GM13977 (cell line): Measurements from ENCODE around the gene CDK11A.

Experiments used
- DNase-seq: peaks from one replicate; pipeline ENCODE4 v3.0.0; 2012; ENCODE audit warnings: low spot score
- CTCF ChIP-seq: IDR thresholded peaks from 2 replicates; pipeline ENCODE4 v1.5.1; 2012; ENCODE audit warnings: mild to moderate bottlenecking, control low read depth; ENCODE audit not compliant: insufficient read depth; ENCODE audit errors: extremely low read depth, missing control alignments
- in situ Hi-C: fragments of 300-500 bp; cut with MboI; formaldehyde crosslinking; loops from one replicate; pipeline ENCODE4 v1.12.0; 2022; ENCODE audit warnings: low sequenced_read_pairs, low pct_unique_long_range_greater_than_20kb, mixed read lengths, inconsistent platforms; ENCODE audit not compliant: unreplicated experiment

The CDK11A gene

DNA sequence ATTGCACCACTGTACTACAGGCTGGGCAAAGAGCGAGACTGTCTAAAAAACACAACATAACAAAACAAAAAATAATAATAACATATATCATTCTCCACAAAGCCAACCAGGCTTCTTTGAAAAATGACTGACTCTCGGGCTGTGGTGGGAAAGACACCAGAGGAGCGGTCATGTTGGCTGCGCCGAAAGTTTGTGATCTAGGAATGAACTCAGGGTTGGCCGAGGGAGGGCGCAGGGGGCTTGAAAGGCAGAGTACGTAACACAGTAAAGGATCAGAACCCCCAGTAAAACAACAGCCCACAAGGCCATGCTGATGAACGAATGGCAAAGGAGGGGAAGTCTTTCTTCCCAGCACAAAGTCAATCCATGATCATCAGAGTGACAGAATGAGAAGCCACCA, 36.3 kb downstream of the CDK11A start:
- in situ Hi-C loops, result no loop called here
- DNase-seq, result no peak
- TF ChIP-seq CTCF, result no peak

GRCh38 chr1:1684031-1684681, 40.0 kb downstream of the CDK11A start:
- no peak for TF ChIP-seq CTCF
- DNase-seq, result no peak
- in situ Hi-C loops, result no loop called here

DNA sequence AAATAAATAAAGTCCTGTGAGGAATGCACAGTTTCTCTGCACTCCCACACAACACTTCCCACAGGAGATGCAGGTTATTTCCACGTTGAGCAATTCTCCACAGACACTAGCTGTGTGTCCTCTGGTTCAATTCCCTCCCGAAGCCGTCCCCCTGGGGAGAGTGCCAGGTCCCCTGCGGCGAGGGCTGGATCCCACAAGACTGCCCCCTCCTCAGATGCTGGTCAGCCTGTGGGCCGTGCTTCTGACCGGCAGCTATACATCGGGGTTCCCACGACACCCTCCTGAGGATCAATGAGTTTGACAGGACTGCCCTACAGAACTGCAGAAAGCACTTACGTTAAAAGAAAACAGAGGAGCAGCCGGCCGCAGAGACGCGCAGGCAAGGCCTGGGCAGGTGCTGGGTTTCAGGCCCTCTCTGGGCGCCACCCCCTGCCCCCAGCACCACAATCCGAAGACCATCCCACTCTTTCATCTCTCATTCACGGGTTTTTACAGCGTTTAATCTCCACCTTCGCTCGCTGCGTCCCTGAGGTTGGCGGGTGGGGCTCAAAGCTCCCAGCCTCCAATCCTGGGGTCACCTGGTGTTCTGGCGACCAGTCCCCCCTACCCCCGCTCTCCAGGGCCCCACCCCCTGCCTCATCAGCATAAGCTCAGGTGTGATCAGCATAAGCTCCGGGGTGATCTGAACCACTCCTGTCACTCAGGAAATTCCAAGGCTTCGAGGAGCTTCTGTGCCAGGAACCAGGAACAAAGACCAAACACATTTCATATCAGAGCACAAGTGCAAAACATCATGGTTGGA, 40.9 kb downstream of the CDK11A start:
- in situ Hi-C loops, result no loop called here
- no peak for DNase-seq
- TF ChIP-seq CTCF, result no peak

DNA sequence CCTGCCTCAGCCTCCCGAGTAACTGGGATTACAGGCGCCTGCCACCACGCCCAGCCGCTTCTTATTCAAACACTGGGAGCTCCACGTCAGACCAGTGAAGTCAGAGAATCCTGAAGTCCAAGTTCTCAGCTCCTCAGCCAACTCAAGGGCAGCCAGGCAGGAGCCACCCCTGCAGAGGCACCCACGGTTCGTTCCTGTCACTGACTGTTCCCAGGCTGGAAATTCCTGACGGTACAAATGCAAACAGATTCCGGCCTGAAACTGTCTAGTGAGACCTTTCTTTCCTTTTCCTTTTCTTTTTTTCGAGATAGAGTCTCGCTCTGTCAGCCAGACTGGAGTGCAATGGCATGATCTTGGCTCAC, 43.3 kb downstream of the CDK11A start:
- in situ Hi-C loops, result no loop called here
- no peak for TF ChIP-seq CTCF

DNA sequence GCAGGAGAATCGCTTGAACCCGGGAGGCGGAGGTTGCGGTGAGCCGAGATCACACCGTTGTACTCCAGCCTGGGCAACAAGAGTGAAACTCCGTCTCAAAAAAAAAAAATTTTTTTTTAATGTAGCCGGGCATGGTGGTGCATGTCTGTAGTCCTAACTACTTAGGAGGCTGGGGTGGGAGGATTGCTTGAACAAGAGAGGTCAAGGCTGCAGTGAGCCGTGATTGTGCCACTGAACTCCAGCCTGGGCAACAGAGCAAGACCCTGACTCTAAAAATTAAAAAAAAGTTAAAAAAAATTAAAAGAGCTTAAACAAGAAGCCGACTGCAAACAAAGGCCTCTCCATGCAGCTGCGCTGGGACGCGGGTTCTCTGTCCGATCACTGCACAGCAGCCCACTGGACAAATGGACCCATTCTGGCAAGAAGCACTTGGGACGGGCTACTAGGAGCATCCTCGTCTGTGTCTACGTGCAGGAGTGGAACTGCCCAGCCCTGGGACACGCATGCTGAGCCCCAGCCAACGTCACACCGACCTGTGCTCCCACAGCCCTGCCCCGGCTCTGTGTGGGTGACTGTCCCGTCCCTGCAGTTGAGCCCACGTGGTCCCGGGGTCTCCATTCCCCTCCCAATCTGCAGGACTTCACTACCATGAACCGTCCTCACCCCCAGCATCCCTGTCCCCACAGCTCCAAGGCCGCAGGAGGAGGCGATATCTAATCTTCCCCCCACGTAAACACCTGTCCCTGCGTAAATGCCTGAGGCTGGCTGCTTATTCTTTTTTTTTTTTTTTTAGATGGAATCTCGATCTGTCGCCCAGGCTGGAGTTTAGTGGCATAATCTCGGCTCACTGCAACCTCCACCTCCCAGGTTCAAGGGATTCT, 43.9 kb downstream of the CDK11A start:
- in situ Hi-C loops, result no loop called here
- no peak for DNase-seq
- TF ChIP-seq CTCF, result no peak

More for the DNA sequence above, 43.3 kb downstream of the CDK11A start:
- DNase-seq, result no peak

DNA sequence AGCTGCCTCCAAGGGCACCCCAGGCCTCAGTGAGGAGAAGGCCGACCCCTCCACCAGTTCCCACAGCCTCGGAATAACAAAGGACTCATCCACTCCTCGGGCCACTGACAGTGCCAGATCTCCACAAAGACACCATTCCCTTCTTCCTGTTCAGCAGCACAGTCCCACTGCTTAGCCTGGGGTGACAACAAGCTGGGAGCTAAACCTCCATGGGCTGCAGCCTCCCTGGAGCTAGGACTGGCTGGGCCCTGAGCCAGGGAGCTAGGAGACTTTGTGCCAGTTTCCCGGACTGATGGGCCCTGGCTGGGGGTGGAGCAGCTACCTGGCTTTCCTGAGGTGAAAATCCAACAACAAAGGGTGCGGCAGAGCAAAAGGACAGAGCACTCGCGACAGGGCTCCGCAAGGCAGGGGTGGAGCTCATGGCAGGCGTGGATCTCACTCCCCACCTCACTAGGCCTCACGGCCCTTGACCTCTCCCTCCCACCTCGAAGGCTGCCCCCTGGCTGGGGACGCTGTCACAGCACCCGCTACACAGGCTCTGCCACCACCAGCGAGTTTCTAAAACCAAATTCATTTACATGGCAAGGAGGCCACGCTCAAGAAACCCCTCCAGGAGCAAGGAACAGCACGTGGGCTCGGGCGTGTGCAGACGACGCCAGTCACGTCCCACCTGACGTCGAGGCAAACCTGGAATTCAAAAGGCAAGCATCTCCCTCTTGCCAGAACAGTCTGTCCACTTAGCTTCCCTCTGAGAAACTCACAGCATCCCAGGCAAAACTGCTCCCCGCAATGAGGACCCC, 45.4 kb downstream of the CDK11A start:
- peak; percentile 62 for DNase-seq
- in situ Hi-C loops, result no loop called here
- TF ChIP-seq CTCF, result peak; percentile 73
